DMS153 (cell line): ENCODE results near the gene ALOX12.
"Not testable (repeated sequence)": the region's sequence is repeated elsewhere in the genome, so short reads cannot be mapped to it uniquely, and the experiment has no call there.

Source experiments
- DNase-seq: peaks from one replicate; lab custom pipeline; 2025; lab: John Stamatoyannopoulos, UW

ALOX12 gene

GRCh38 chr17:6995500-6996255, at the start of gene ALOX12:
TSS of gene ALOX12 (plus strand) at chr17:6996049. CDS start at chr17:6996118, 69 bp downstream.
- no peak for DNase-seq

GRCh38 chr17:6947745-6948144, 48.1 kb upstream of the ALOX12 start:
- DNase-seq = no peak

GRCh38 chr17:6948562-6948961, 47.3 kb upstream of the ALOX12 start:
- no peak for DNase-seq

- no peak for DNase-seq
Measured at GRCh38 chr17:6948976-6949375, 46.9 kb upstream of the ALOX12 start.

GRCh38 chr17:6950938-6951337, 44.9 kb upstream of the ALOX12 start:
- DNase-seq = not testable (repeated sequence)

GRCh38 chr17:6953689-6954088, 42.2 kb upstream of the ALOX12 start:
- no peak for DNase-seq

GRCh38 chr17:6959700-6960099, 36.1 kb upstream of the ALOX12 start:
- DNase-seq = no peak

GRCh38 chr17:6969323-6969726, 26.5 kb upstream of the ALOX12 start:
- DNase-seq = peak; percentile 0

- DNase-seq = no peak
Measured at GRCh38 chr17:6970992-6971391, 24.9 kb upstream of the ALOX12 start.

GRCh38 chr17:6979440-6979839, 16.4 kb upstream of the ALOX12 start:
- not testable (repeated sequence) for DNase-seq

GRCh38 chr17:6981426-6981825, 14.4 kb upstream of the ALOX12 start:
- DNase-seq = no peak

- no peak for DNase-seq
Measured at GRCh38 chr17:6985266-6985665, 10.6 kb upstream of the ALOX12 start.

GRCh38 chr17:6986676-6987075, 9.2 kb upstream of the ALOX12 start:
- no peak for DNase-seq

- no peak for DNase-seq
Measured at GRCh38 chr17:6989779-6990178, 6.1 kb upstream of the ALOX12 start.

GRCh38 chr17:6993613-6994056, 2.2 kb upstream of the ALOX12 start:
- not testable (repeated sequence) for DNase-seq

GRCh38 chr17:6994118-6994598, 1.7 kb upstream of the ALOX12 start:
- DNase-seq = no peak

GRCh38 chr17:6994666-6995256, 1.1 kb upstream of the ALOX12 start:
- DNase-seq = no peak

- DNase-seq = no peak
Measured at GRCh38 chr17:6996256-6997011, 585 bp downstream of the ALOX12 start.

GRCh38 chr17:6997171-6997570, 1.3 kb downstream of the ALOX12 start:
- DNase-seq = no peak

- DNase-seq = no peak
Measured at GRCh38 chr17:6998855-6999508, 3.1 kb downstream of the ALOX12 start.

GRCh38 chr17:7001318-7001961, 5.6 kb downstream of the ALOX12 start:
- DNase-seq = no peak
